ENCODE data around the gene ACRBP.

The ACRBP gene

GRCh38 chr12:6647083-6647604 is at the start of gene ACRBP:
Gene ACRBP, minus strand, starts transcription at chr12:6647432. Its CDS starts 66 bp downstream, at chr12:6647366.
- DNase-seq: no peak

- DNase-seq: no peak
These were observed 48.2 kb upstream of the ACRBP start for GRCh38 chr12:6695313-6696045.

- DNase-seq: no peak
These were observed 47.5 kb upstream of the ACRBP start for GRCh38 chr12:6694701-6695100.

- DNase-seq: no peak
These were observed 46.7 kb upstream of the ACRBP start for GRCh38 chr12:6693832-6694355.

- DNase-seq: no peak
These were observed 45.7 kb upstream of the ACRBP start for GRCh38 chr12:6692888-6693287.

- no peak for DNase-seq
These were observed 44.2 kb upstream of the ACRBP start for GRCh38 chr12:6691473-6691872.

GRCh38 chr12:6688999-6689882 is 42.0 kb upstream of the ACRBP start, which contains the start of gene ZNF384:
Gene ZNF384, minus strand, starts transcription at chr12:6689375. Its CDS starts 9,855 bp downstream, at chr12:6679520.
- DNase-seq: peak; percentile 89

- peak; percentile 69 for DNase-seq
These were observed 41.3 kb upstream of the ACRBP start for GRCh38 chr12:6688543-6688998.

- no peak for DNase-seq
These were observed 38.6 kb upstream of the ACRBP start for GRCh38 chr12:6685814-6686213.

- peak; percentile 34 for DNase-seq
These were observed 37.4 kb upstream of the ACRBP start for GRCh38 chr12:6684609-6685008.

- no peak for DNase-seq
These were observed 29.7 kb upstream of the ACRBP start for GRCh38 chr12:6676962-6677361.

GRCh38 chr12:6672143-6672542 is 24.9 kb upstream of the ACRBP start:
- DNase-seq: no peak

- DNase-seq: no peak
These were observed 20.5 kb upstream of the ACRBP start for GRCh38 chr12:6667559-6668210.

- DNase-seq: no peak
These were observed 19.0 kb upstream of the ACRBP start for GRCh38 chr12:6666211-6666610.

- no peak for DNase-seq
These were observed 17.7 kb upstream of the ACRBP start for GRCh38 chr12:6664902-6665301.

GRCh38 chr12:6662906-6663742 is 15.9 kb upstream of the ACRBP start, which contains the start of gene ING4:
Gene ING4, minus strand, starts transcription at chr12:6663119. Its CDS starts 18 bp downstream, at chr12:6663101.
- DNase-seq: peak; percentile 90

- DNase-seq: no peak
These were observed 15.3 kb upstream of the ACRBP start for GRCh38 chr12:6662602-6662905.

- no peak for DNase-seq
These were observed 6.8 kb upstream of the ACRBP start for GRCh38 chr12:6653987-6654386.

GRCh38 chr12:6653342-6653741 is 6.1 kb upstream of the ACRBP start:
- no peak for DNase-seq

- no peak for DNase-seq
These were observed 5.2 kb upstream of the ACRBP start for GRCh38 chr12:6652391-6652790.

- DNase-seq: no peak
These were observed 3.6 kb upstream of the ACRBP start for GRCh38 chr12:6650832-6651231.
